HCT116 (cell line): ENCODE measurements around the gene LDB2. TPM values are rescaled to one million over a fixed set of nuclear protein-coding genes. Genes with fewer than 3 reads are reported as not detected.

ENCODE experiments used
- ATAC-seq: fragments of 200-7000 bp; cut with Tn5 transposase; 2 replicates; pipeline ENCODE4 v1.9.1; 2020; ENCODE audit warnings: mild to moderate bottlenecking, moderate library complexity
- BruUV-seq: library from RNA; stranded (reverse); fragments of 400-500 nt; replicated peaks from 2 replicates; lab custom pipeline; 2021; lab: Mats Ljungman, UMichigan
- CTCF ChIA-PET: fragments of 300-600 bp; sonication (Branson Sonifier 250); formaldehyde crosslinking; loops from one replicate; lab custom pipeline; 2021; ENCODE audit warnings: antibody characterized with exemption; lab: Charles Lee
- POLR2A ChIA-PET: fragments of 300-600, 350-600 bp; sonication (Branson Sonifier 250); formaldehyde crosslinking; loops from one replicate; lab custom pipeline; 2021; ENCODE audit warnings: antibody characterized with exemption; lab: Charles Lee
- RAD21 ChIA-PET, 2 experiments: fragments of 300-600 bp; sonication (Branson Sonifier 250); formaldehyde crosslinking; loops; one replicate each; lab custom pipeline; 2023; ENCODE audit warnings: low total read pairs in 2 of 2; ENCODE audit not compliant: uncharacterized antibody in 2 of 2, unreplicated experiment in 2 of 2, low non-redundant PET in 1 of 2; lab: Charles Lee
- DNase-seq: peaks from one replicate; pipeline ENCODE4 v3.0.0-alpha.2; 2010; ENCODE audit warnings: low read depth, low spot score
- H2AFZ ChIP-seq: fragments of 200-600 bp; shearing (Covaris generic), sonication (generic); 2 replicates; pipeline ENCODE4 v1.6.1; 2017; ENCODE audit warnings: low read depth, mixed run types, mixed read lengths, antibody characterized with exemption, low read length; ENCODE audit not compliant: poor library complexity, severe bottlenecking
- H3K27ac ChIP-seq: 2 replicates; pipeline ENCODE4 v1.5.1; 2012; ENCODE audit warnings: low read depth, low read length
- H3K27me3 ChIP-seq: fragments of 200-600 bp; sonication (generic); 2 replicates; pipeline ENCODE4 v1.6.1; 2016; ENCODE audit warnings: mixed run types, low read length, mixed read lengths; ENCODE audit not compliant: insufficient read depth
- H3K36me3 ChIP-seq, 2 experiments: fragments of 200-500 bp in 1 of 2; fragments of 200-600 bp in 1 of 2; sonication (Bioruptor generic) in 1 of 2; sonication (generic) in 1 of 2; 2 replicates each; pipeline versions ENCODE4 v1.5.1 to v1.6.1; 2014 to 2016; ENCODE audit warnings: low read length in 2 of 2, inconsistent platforms in 1 of 2, mixed read lengths in 1 of 2, mixed run types in 1 of 2; ENCODE audit not compliant: insufficient read depth in 2 of 2, control insufficient read depth in 1 of 2
- H3K4me1 ChIP-seq, 2 experiments: fragments of 200-600 bp in 1 of 2; sonication (generic) in 1 of 2; 2 replicates each; pipeline versions ENCODE4 v1.5.1 to v1.6.1; 2012 to 2017; ENCODE audit warnings: low read length in 2 of 2, inconsistent platforms in 1 of 2, mild to moderate bottlenecking in 1 of 2, mixed read lengths in 1 of 2, mixed run types in 1 of 2, moderate library complexity in 1 of 2; ENCODE audit not compliant: insufficient read depth in 2 of 2, control insufficient read depth in 1 of 2
- H3K4me2 ChIP-seq: fragments of 200-600 bp; sonication (generic); 2 replicates; pipeline ENCODE4 v1.6.1; 2017; ENCODE audit warnings: mixed run types, low read length, mixed read lengths
- H3K4me3 ChIP-seq, 2 experiments: fragments of 200-600 bp in 1 of 2; sonication (generic) in 1 of 2; replicated peaks in 1 of 2; 2 replicates each; pipeline ENCODE4 v1.5.1; 2011 to 2016; ENCODE audit warnings: low read length in 2 of 2, control low read depth in 1 of 2, low read depth in 1 of 2, mild to moderate bottlenecking in 1 of 2, mixed read lengths in 1 of 2, mixed run types in 1 of 2
- H3K79me2 ChIP-seq: fragments of 200-600 bp; sonication (generic); 2 replicates; pipeline ENCODE4 v1.6.1; 2017; ENCODE audit warnings: mild to moderate bottlenecking, mixed run types, low read length, moderate library complexity, mixed read lengths; ENCODE audit not compliant: insufficient read depth
- H3K9ac ChIP-seq: fragments of 200-600 bp; sonication (generic); 2 replicates; pipeline ENCODE4 v1.6.1; 2016; ENCODE audit warnings: low read length, mixed read lengths
- H3K9me2 ChIP-seq: fragments of 200-600 bp; sonication (generic), shearing (Covaris generic); 2 replicates; pipeline ENCODE4 v1.6.1; 2017; ENCODE audit warnings: mixed run types, mild to moderate bottlenecking, moderate library complexity; ENCODE audit not compliant: insufficient read depth
- H3K9me3 ChIP-seq, 2 experiments: fragments of 200-500 bp in 1 of 2; fragments of 200-600 bp in 1 of 2; sonication (Bioruptor generic) in 1 of 2; sonication (generic) in 1 of 2; 2 replicates each; pipeline ENCODE4 v1.6.1; 2014 to 2017; ENCODE audit warnings: low read length in 2 of 2, mixed read lengths in 2 of 2, inconsistent platforms in 1 of 2, low read depth in 1 of 2, mild to moderate bottlenecking in 1 of 2, mixed run types in 1 of 2, moderate library complexity in 1 of 2; ENCODE audit not compliant: control insufficient read depth in 1 of 2, insufficient read depth in 1 of 2
- H4K20me1 ChIP-seq: fragments of 200-600 bp; sonication (generic), shearing (Covaris generic); 2 replicates; pipeline ENCODE4 v1.6.1; 2017; ENCODE audit warnings: mixed run types, mild to moderate bottlenecking, moderate library complexity; ENCODE audit not compliant: insufficient read depth
- CBX3 ChIP-seq: IDR thresholded peaks from 2 replicates; pipeline ENCODE4 v1.6.1; 2012; ENCODE audit warnings: low read depth
- EGR1 ChIP-seq: IDR thresholded peaks from 2 replicates; pipeline ENCODE4 v1.6.1; 2012; ENCODE audit warnings: low read depth
- EZH2 ChIP-seq: fragments of 200-600 bp; sonication (generic); IDR thresholded peaks from 2 replicates; pipeline ENCODE4 v1.6.1; 2017; ENCODE audit warnings: antibody characterized with exemption, mixed run types
- POLR2AphosphoS5 ChIP-seq: IDR thresholded peaks from 2 replicates; pipeline ENCODE4 v1.6.1; 2011; ENCODE audit warnings: mild to moderate bottlenecking, low read depth, low read length, moderate library complexity
- RAD21 ChIP-seq: IDR thresholded peaks from 2 replicates; pipeline ENCODE4 v1.6.1; 2012; ENCODE audit warnings: low read depth, mild to moderate bottlenecking
- SP1 ChIP-seq: IDR thresholded peaks from 2 replicates; pipeline ENCODE4 v1.6.1; 2012; ENCODE audit warnings: low read depth
- intact Hi-C: fragments of 100-400 bp; cut with micrococcal nuclease; formaldehyde crosslinking; loops from 2 replicates; pipeline ENCODE4 v1.10.0; 2022
- total RNA-seq: library from RNA; stranded (reverse); gene quantifications from one replicate; pipeline ENCODE4 v1.2.1, GENCODE V29; 2021; ENCODE audit not compliant: unreplicated experiment
- TF ChIP-seq, protein P1 (sequence below): IDR thresholded peaks from 2 replicates; pipeline ENCODE4 v1.6.1; 2011; ENCODE audit warnings: mild to moderate bottlenecking, low read length, moderate library complexity; ENCODE audit not compliant: insufficient replicate concordance; ENCODE audit errors: extremely low read depth
- TF ChIP-seq, protein P2 (sequence below): IDR thresholded peaks from 2 replicates; pipeline ENCODE4 v1.6.1; 2012
- TF ChIP-seq, protein P3 (sequence below), 3 experiments: fragments of 200-600 bp in 1 of 3; sonication (generic) in 1 of 3; IDR thresholded peaks in 2 of 3; conservative IDR thresholded peaks in 1 of 3; 2 replicates each; pipeline ENCODE4 v1.5.1; 2012 to 2017; ENCODE audit warnings: low read depth in 2 of 3, low read length in 2 of 3, antibody characterized with exemption in 1 of 3, borderline replicate concordance in 1 of 3, control low read depth in 1 of 3, mild to moderate bottlenecking in 1 of 3, mixed read lengths in 1 of 3, mixed run types in 1 of 3, moderate library complexity in 1 of 3; ENCODE audit not compliant: insufficient read depth in 1 of 3

Gene LDB2
- total RNA-seq, 1 experiment from 2014 or later, result 0.12 TPM

DNA sequence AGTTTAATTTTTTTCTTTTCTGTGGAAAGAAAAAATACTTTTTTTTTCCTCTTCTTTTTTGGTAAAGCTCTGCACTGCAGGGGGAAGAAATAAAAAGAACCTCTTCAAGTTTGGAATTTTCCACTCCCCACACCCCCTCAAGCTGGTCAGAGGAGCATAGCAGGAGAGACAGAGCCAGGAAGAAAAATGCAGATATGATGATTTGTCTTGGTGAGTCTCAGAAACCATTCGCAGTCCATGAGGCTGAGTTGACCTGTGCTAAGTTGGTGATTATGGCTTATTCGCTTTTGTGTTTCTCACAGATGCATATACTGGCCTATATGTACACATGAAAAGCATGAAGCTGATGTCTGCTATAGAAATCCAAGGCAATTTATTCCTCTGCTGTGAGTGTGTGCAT, 205.9 kb downstream of the LDB2 start:
- RAD21 ChIA-PET, result no interaction called here
- DNase-seq (no peak), ATAC-seq (no peak)
- BruUV-seq, result no TSS peak
- H3K27me3 ChIP-seq, result peaks cover 5% of the 10 kb centered on the region; the same call in 1 of the 2 replicates
- no peaks in the 10 kb centered on the region for H3K36me3 ChIP-seq
- no peaks in the 10 kb centered on the region for H3K4me1 ChIP-seq
- no peak overlapping the region for H3K4me3 ChIP-seq
- intact Hi-C loops, result no loop called here
- no peak overlapping the region for H2AFZ ChIP-seq
- H3K9me3 ChIP-seq, result no peaks in the 10 kb centered on the region
- no peaks in the 10 kb centered on the region for H3K79me2 ChIP-seq
- no peaks in the 10 kb centered on the region for H4K20me1 ChIP-seq
- POLR2A ChIA-PET, result no interaction called here
- no peak overlapping the region for H3K4me2 ChIP-seq
- CTCF ChIA-PET, result no interaction called here
- no peaks in the 10 kb centered on the region for H3K9me2 ChIP-seq
- no peak overlapping the region for H3K9ac ChIP-seq
- TF ChIP-seq, protein P1, sequence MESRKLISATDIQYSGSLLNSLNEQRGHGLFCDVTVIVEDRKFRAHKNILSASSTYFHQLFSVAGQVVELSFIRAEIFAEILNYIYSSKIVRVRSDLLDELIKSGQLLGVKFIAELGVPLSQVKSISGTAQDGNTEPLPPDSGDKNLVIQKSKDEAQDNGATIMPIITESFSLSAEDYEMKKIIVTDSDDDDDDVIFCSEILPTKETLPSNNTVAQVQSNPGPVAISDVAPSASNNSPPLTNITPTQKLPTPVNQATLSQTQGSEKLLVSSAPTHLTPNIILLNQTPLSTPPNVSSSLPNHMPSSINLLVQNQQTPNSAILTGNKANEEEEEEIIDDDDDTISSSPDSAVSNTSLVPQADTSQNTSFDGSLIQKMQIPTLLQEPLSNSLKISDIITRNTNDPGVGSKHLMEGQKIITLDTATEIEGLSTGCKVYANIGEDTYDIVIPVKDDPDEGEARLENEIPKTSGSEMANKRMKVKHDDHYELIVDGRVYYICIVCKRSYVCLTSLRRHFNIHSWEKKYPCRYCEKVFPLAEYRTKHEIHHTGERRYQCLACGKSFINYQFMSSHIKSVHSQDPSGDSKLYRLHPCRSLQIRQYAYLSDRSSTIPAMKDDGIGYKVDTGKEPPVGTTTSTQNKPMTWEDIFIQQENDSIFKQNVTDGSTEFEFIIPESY, result no peak
- no peak for TF ChIP-seq EZH2
- TF ChIP-seq RAD21, result no peak
- no peak for TF ChIP-seq EGR1
- no peak for TF ChIP-seq POLR2AphosphoS5
- TF ChIP-seq, protein P2, sequence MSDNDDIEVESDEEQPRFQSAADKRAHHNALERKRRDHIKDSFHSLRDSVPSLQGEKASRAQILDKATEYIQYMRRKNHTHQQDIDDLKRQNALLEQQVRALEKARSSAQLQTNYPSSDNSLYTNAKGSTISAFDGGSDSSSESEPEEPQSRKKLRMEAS, result no peak
- TF ChIP-seq SP1, result no peak
- no peak for TF ChIP-seq CBX3
- TF ChIP-seq, protein P3, sequence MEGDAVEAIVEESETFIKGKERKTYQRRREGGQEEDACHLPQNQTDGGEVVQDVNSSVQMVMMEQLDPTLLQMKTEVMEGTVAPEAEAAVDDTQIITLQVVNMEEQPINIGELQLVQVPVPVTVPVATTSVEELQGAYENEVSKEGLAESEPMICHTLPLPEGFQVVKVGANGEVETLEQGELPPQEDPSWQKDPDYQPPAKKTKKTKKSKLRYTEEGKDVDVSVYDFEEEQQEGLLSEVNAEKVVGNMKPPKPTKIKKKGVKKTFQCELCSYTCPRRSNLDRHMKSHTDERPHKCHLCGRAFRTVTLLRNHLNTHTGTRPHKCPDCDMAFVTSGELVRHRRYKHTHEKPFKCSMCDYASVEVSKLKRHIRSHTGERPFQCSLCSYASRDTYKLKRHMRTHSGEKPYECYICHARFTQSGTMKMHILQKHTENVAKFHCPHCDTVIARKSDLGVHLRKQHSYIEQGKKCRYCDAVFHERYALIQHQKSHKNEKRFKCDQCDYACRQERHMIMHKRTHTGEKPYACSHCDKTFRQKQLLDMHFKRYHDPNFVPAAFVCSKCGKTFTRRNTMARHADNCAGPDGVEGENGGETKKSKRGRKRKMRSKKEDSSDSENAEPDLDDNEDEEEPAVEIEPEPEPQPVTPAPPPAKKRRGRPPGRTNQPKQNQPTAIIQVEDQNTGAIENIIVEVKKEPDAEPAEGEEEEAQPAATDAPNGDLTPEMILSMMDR (IDR thresholded peaks at IDR 0.05 in 2 of 3, conservative IDR thresholded peaks at IDR 0.05 in 1 of 3; ENCODE audit: borderline replicate concordance in 1 of 3, insufficient read depth in 1 of 3, low read depth in 2 of 3, low read length in 2 of 3), result no peak
- H3K27ac ChIP-seq, result no peak overlapping the region
